Mucosa of descending colon (tissue), 3 donors: ENCODE results near the gene FARSB. TPM values are rescaled to one million over a fixed set of nuclear protein-coding genes. Genes with fewer than 3 reads are reported as not detected.

Experiments used
- ATAC-seq: fragments of 200-7000 bp; cut with Tn5 transposase; one replicate; pipeline ENCODE4 v1.9.1; 2020; ENCODE audit warnings: mild to moderate bottlenecking, moderate library complexity
- DNase-seq, 3 donors: peaks; one replicate each; pipeline ENCODE4 v3.0.0-alpha.2; 2020
- H3K36me3 ChIP-seq: fragments of 200-600 bp; one replicate; pipeline ENCODE4 v1.8.0; 2021; ENCODE audit warnings: low read depth, mild to moderate bottlenecking
- H3K4me1 ChIP-seq: fragments of 200-600 bp; one replicate; pipeline ENCODE4 v1.8.0; 2021; ENCODE audit warnings: low read depth, mild to moderate bottlenecking
- H3K4me3 ChIP-seq: fragments of 200-600 bp; one replicate; pipeline ENCODE4 v1.8.0; 2021; ENCODE audit warnings: mild to moderate bottlenecking
- H3K9me3 ChIP-seq: fragments of 200-600 bp; one replicate; pipeline ENCODE4 v1.8.0; 2021; ENCODE audit warnings: mild to moderate bottlenecking
- intact Hi-C, 2 donors: fragments of 100-400 bp; cut with DNase I in 1 of 2; cut with micrococcal nuclease in 1 of 2; formaldehyde crosslinking; loops; one replicate each; pipeline versions ENCODE4 v1.11.0 to v1.11.1; 2022; cut with DNase I, micrococcal nuclease
- total RNA-seq, 3 donors: library from RNA; stranded (reverse); fragmentation: NEBNext Ultra II Directional in 2 of 3; extraction: Animal tissue kit (Norgen Biotek cat#: 25700) in 2 of 3; gene quantifications; one replicate each; pipeline versions ENCODE4 v1.2.1 to v1.2.4, GENCODE V29; 2021 to 2023
- TF ChIP-seq, protein P1 (sequence below): fragments of 200-600 bp; IDR thresholded peaks from one replicate; pipeline ENCODE4 v1.8.0; 2022; ENCODE audit warnings: antibody characterized with exemption, mild to moderate bottlenecking
- donor health status: DM: no; HTN: no; CAD: no; lungs with moderate emphysema.
- donor health status: DM: no; HTN: no; CAD: no.
- donor health status: DM: no; HTN: yes; CAD: no.

The FARSB gene
- total RNA-seq, 3 donors from 2014 or later = 18.0 to 27.2 (median 21.1) TPM

DNA sequence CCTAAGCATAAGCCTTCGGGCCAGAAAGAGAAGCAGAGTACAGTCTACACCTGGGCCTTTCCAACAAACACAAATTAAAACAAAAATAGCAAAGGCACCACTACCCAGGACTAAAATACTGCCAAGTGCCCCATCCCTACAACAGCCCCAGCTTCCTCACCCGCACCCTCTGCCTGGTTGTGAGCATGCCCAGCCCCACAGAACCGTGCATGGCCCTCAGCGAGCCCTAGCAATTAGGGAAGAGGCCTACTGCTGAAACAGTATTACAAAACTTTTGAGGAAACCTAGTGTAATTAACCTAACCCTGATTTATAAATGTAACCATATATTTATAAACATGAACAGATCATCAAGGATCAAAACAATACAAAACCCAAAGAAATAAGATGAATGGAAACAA, 44.2 kb downstream of the FARSB start:
- Histone ChIP-seq H3K4me3 (no peak overlapping the region), H3K4me1 (no peaks in the 10 kb centered on the region), H3K9me3 (no peaks in the 10 kb centered on the region), H3K36me3 (no peaks in the 10 kb centered on the region)
- TF ChIP-seq, protein P1, sequence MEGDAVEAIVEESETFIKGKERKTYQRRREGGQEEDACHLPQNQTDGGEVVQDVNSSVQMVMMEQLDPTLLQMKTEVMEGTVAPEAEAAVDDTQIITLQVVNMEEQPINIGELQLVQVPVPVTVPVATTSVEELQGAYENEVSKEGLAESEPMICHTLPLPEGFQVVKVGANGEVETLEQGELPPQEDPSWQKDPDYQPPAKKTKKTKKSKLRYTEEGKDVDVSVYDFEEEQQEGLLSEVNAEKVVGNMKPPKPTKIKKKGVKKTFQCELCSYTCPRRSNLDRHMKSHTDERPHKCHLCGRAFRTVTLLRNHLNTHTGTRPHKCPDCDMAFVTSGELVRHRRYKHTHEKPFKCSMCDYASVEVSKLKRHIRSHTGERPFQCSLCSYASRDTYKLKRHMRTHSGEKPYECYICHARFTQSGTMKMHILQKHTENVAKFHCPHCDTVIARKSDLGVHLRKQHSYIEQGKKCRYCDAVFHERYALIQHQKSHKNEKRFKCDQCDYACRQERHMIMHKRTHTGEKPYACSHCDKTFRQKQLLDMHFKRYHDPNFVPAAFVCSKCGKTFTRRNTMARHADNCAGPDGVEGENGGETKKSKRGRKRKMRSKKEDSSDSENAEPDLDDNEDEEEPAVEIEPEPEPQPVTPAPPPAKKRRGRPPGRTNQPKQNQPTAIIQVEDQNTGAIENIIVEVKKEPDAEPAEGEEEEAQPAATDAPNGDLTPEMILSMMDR = no peak
- intact Hi-C loops = loop anchor here (10.0 kb wide), 2 partner anchors 287 to 557 kb away; a partner anchor contains a TSS
- DNase-seq = no peak
- ATAC-seq = no peak

DNA sequence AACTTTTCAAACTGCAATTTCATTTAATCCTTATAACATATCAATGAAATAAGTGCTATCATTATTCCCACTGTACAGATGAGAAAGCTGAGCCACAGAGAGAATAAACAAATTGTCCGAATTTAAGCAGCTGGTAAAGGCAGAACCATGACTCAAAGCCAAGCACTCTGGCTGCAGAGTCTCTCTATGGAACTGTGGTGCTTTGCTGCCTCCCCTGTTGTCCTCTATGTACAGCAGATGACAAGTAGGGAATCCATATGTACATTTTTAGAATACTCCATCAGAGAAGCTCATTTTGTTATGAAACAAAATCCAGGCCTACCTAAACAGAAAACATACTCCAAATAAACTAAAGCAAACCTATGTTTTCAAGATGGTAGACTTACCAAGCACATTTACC, 45.1 kb downstream of the FARSB start:
- intact Hi-C loops = loop anchor here (10.0 kb wide), 2 partner anchors 286 to 556 kb away; a partner anchor contains a TSS
- Histone ChIP-seq H3K36me3 (no peaks in the 10 kb centered on the region), H3K4me3 (no peak overlapping the region), H3K9me3 (no peaks in the 10 kb centered on the region), H3K4me1 (no peaks in the 10 kb centered on the region)
- ATAC-seq (no peak), DNase-seq (no peak)
- TF ChIP-seq, protein P1 = no peak

DNA sequence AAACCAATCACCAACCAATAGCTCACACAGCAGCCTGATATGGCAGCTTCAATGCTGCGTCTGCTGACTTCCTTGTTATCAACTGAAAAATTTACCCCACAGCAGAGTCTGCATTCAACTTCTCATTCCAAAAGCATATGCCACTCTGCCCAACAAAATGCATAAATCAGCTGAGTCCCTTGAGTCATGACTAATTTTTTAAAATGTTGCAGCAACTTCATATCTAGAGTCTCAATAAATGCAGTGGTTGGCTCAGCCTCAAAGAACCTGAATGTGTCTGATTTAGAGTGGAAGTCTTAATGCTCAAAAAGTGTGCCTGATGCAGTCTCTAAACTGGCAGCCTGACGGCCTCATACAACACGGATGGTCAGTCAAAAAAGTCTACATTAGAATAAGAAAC, 46.5 kb downstream of the FARSB start:
- DNase-seq (no peak), ATAC-seq (no peak)
- TF ChIP-seq, protein P1 = no peak
- H3K4me1 ChIP-seq = no peaks in the 10 kb centered on the region
- H3K9me3 ChIP-seq = no peaks in the 10 kb centered on the region
- intact Hi-C loops = no loop called here
- H3K36me3 ChIP-seq = no peaks in the 10 kb centered on the region
- H3K4me3 ChIP-seq = no peak overlapping the region

DNA sequence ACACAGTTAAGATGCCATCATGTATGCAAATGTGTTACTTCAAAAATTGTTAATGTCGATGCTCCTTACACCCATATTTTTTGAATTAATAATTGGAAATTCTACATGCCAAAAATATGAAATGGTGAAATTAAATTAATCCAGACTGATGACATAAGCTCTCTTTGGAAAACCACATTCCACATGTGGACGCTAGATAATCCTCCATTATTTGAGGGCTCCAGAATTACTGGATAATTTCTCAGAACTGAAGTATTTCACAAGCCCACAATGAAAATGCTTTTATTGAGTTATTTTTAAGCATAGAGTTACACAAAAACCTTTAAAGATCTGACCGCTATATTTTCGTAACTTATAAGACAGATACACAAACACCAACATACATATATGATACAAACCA, 47.8 kb downstream of the FARSB start:
- Histone ChIP-seq H3K4me1 (no peaks in the 10 kb centered on the region), H3K4me3 (no peak overlapping the region), H3K9me3 (no peaks in the 10 kb centered on the region), H3K36me3 (no peaks in the 10 kb centered on the region)
- TF ChIP-seq, protein P1 = no peak
- intact Hi-C loops = no loop called here
- DNase-seq (no peak), ATAC-seq (no peak)

DNA sequence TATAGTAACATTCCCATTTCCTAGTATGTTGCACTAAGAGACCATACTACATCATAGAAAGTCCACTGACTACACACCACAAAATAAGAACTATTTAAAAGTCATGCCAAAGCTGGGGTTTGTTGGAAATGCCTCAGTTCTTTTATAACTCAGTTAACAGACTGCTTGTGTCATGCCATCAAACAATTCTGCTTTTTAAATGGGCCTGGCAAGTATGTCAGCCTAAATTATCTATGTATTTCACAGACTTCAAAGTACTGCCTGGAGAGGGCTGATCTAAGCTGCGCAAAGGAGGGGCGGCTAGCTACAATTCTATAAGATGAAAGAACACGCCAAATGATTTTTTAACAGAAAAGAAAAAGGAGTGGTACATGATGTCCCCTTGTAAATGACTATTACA, 49.6 kb downstream of the FARSB start:
- Histone ChIP-seq H3K36me3 (no peaks in the 10 kb centered on the region), H3K4me3 (no peak overlapping the region), H3K9me3 (no peaks in the 10 kb centered on the region), H3K4me1 (no peaks in the 10 kb centered on the region)
- intact Hi-C loops = no loop called here
- TF ChIP-seq, protein P1 = no peak
- ATAC-seq (no peak), DNase-seq (no peak)
